Measurements from ENCODE around the gene COG3. TPM values are rescaled to one million over a fixed set of nuclear protein-coding genes. Genes with fewer than 3 reads are reported as not detected.
"Not testable (repeated sequence)": the region's sequence is repeated elsewhere in the genome, so short reads cannot be mapped to it uniquely, and the experiment has no call there.

COG3 gene
- total RNA-seq: 10 to 100 TPM; 45.8 to 48.9 TPM
- 10 to 100 TPM; 22.2 to 29.9 (median 27.4) TPM for polyA plus RNA-seq
- 60.5 to 129 (median 73.7) reads per million in 6 experiments for total RNA-seq

DNA sequence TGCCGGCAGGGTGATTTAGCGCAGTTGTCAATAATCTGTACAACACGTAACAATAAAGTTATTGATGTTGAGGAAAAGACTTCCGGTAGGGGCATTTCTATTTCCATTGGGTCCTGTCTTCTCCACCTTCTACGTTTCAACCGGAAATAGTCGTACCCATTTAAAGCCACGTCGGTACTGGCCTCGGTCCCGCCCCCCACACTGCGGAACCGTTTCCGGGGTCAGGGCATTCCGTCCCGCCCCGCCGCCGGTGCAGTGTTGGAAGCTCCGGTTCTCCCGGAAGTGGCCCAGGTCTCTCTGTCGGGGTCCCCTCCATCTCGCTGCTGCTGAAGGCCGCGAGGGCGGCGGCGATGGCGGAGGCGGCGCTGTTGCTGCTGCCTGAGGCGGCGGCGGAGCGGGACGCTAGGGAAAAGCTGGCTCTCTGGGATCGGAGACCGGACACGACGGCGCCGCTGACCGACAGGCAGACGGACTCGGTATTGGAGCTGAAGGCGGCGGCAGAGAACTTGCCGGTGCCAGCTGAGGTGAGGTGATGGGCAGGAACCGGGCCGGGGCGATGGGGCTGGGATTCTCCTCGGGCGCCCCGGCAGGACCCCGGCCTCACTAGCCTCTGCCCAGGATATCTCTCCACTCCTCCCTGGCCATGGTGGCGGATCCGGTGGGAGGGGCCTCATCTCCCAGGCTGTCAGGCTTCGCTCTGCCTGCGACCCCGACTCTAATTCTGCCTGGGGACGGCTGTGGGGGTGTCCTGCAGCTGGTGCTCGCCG, at the start of gene COG3:
Gene COG3 (plus strand): TSS at position 253 of the 767 bp plus-strand sequence. CDS start 98 bp downstream, at position 351.
- H3K4me1 Mint-ChIP-seq: peaks cover 20 to 58% (median 53%) of the 10 kb centered on the region in 4 donors
- DNase-seq (peak; percentile 88 to 98 (median 94)), ATAC-seq (peak; percentile 89 to 94)

DNA sequence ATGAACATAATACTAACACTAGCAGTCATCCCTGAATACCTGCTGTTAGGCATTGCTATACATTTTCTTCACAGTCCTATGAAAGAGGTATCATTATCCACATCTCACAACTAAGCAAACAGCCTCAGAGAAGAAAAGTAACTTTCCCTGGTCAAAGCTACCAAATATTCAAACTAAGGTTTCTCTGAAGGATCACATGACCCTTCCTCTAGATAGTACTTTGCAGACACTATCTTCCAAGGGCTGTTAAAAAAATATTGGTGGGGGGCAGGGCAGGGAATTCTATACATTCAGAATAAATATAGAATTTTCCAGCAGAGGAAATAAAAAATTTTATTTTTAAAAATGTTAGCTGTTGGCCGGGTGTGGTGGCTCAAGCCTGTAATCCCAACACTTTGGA, 49.6 kb upstream of the COG3 start:
- DNase-seq (no peak), ATAC-seq (no peak)
- Mint-ChIP-seq H3K27ac (peak overlapping the region in 8 of 10 donors; percentile 15 to 83 (median 54)), H3K27me3 (no peaks in the 10 kb centered on the region), H3K4me3 (peak overlapping the region in 7 of 10 donors; percentile 6 to 60 (median 26)), H3K4me1 (peaks cover 19 to 49% (median 38%) of the 10 kb centered on the region in 4 donors), H3K9me3 (no peaks in the 10 kb centered on the region), H3K36me3 (peaks cover 0 to 20% (median 0%) of the 10 kb centered on the region in 3 donors)
- POLR2A ChIA-PET: interaction anchor here (0.7 to 4.0 kb wide), 3 partner anchors 19 to 74 kb away, joined by 3 to 31 read pairs (median 26); partner anchors contain the start of gene TPT1

More for the DNA sequence above, at the start of gene COG3:
- POLR2A ChIA-PET: interaction anchor here (0.6 to 4.2 kb wide), 10 partner anchors 9 to 587 kb away, joined by 3 to 43 read pairs (median 6); partner anchors contain the start of genes GTF2F2, SLC25A30, TPT1 and ZC3H13
- Mint-ChIP-seq H3K9me3 (no peaks in the 10 kb centered on the region), H3K36me3 (peaks cover 0 to 3% (median 0%) of the 10 kb centered on the region in 3 donors), H3K27ac (peak within 1 kb of the TSS; percentile 87 to 98 (median 96)), H3K27me3 (no peaks in the 10 kb centered on the region), H3K4me3 (peak within 1 kb of the TSS; percentile 89 to 97 (median 92))

GRCh38 chr13:45416516-45417128, 48.1 kb upstream of the COG3 start:
- POLR2A ChIA-PET: interaction anchor here (0.7 to 4.0 kb wide), 6 partner anchors 21 to 76 kb away, joined by 3 to 43 read pairs (median 18); partner anchors contain the start of genes COG3 and TPT1
- Mint-ChIP-seq H3K4me1 (peaks cover 17 to 42% (median 34%) of the 10 kb centered on the region in 4 donors), H3K36me3 (peaks cover 0 to 5% (median 0%) of the 10 kb centered on the region in 3 donors), H3K9me3 (no peaks in the 10 kb centered on the region), H3K27ac (peak overlapping the region; percentile 87 to 98 (median 96)), H3K4me3 (peak overlapping the region; percentile 91 to 99 (median 98)), H3K27me3 (no peaks in the 10 kb centered on the region)
- DNase-seq (no peak), ATAC-seq (no peak)

DNA sequence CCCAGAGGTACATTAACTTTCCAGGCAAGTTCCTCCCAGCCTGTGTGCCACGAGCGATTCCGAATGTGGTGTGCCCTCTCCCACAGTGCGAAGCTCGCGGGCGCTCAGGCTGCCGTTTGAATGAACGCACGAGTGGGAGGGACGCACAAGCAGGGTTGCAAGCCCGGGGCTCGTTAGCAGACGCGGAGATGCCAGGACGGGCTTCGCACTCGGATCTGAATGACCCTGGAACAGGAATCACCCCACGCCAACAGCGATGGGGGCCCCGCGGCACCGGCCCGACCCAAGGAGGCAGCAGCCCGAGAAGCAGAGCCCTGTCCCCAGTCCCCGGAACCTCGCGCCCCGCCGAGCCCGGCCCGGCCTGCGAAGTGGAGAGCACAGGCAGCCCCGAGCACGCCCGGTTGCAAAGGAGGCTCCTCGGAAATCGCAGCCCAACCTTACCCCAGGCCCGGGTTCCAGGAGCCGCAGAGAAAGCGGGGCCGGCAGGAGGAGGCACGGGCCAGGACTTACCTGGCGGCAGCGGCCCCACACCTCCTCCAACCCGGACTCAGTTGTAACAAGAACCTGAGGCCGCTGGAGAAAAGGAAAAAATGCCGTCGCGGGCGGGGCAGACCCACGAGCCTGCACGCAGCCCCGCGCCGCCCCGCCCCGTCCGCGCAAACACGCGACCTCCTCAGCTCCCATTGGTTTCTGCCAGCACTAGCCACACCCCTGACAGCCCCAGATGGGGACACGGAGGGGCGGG, 46.8 kb upstream of the COG3 start, which contains the start of gene SLC25A30:
Gene SLC25A30 (minus strand): TSS at position 584 of the 745 bp plus-strand sequence. CDS start 6,948 bp downstream, outside the sequence.
- Mint-ChIP-seq H3K36me3 (peaks cover 0 to 2% (median 0%) of the 10 kb centered on the region in 3 donors), H3K9me3 (no peaks in the 10 kb centered on the region)

GRCh38 chr13:45419389-45419788, 45.4 kb upstream of the COG3 start:
- Mint-ChIP-seq H3K4me3 (peak overlapping the region in 8 of 10 donors; percentile 18 to 69 (median 45)), H3K4me1 (peaks cover 15 to 23% (median 20%) of the 10 kb centered on the region in 4 donors), H3K27ac (peak overlapping the region in 3 of 10 donors; percentile 28 to 91 (median 79))
- H3K36me3 Mint-ChIP-seq, H3K9me3 Mint-ChIP-seq, ATAC-seq, H3K27me3 Mint-ChIP-seq, DNase-seq: not testable (repeated sequence)
- POLR2A ChIA-PET: interaction anchor here (0.7 kb wide), 1 partner anchor 47 kb away, joined by 4 read pairs; no protein-coding TSS in a partner anchor

More for the DNA sequence above, 46.8 kb upstream of the COG3 start, which contains the start of gene SLC25A30:
- Mint-ChIP-seq H3K27me3 (no peaks in the 10 kb centered on the region), H3K4me3 (peak within 1 kb of the TSS; percentile 91 to 99 (median 98)), H3K27ac (peak within 1 kb of the TSS; percentile 90 to 98 (median 96)), H3K4me1 (peaks cover 15 to 35% (median 25%) of the 10 kb centered on the region in 4 donors)
- ATAC-seq (peak; percentile 89), DNase-seq (peak; percentile 87 to 95 (median 90))
- POLR2A ChIA-PET: interaction anchor here (0.6 to 4.0 kb wide), 12 partner anchors 11 to 298 kb away, joined by 3 to 43 read pairs (median 5); partner anchors contain the start of genes COG3, GTF2F2 and TPT1

DNA sequence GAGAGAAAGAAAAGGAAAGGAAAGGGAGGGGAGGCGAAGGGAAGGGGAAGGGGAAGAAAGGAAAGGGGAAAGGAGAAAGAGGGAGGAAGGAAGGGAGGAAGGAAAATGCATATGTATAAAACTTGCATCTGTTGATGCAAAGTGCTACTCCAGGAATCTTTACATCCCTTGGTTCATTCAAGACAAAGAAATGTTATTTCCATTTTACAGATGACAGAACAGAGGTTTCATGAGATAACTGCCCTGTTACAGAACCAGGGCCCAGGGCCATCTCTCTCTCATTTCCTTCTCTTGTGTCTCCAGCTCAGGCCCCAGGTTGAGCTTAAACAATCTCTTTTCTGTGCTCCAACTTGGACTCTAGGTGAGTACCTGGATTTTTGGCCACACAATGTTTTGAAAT, 44.8 kb upstream of the COG3 start:
- Mint-ChIP-seq H3K27ac (peak overlapping the region in 7 of 10 donors; percentile 28 to 91 (median 48)), H3K4me1 (peaks cover 11 to 17% (median 15%) of the 10 kb centered on the region in 4 donors), H3K4me3 (peak overlapping the region; percentile 7 to 74 (median 58)), H3K27me3 (no peaks in the 10 kb centered on the region), H3K36me3 (no peaks in the 10 kb centered on the region), H3K9me3 (no peaks in the 10 kb centered on the region)
- POLR2A ChIA-PET: no interaction called here
- no peak for ATAC-seq
- DNase-seq: no peak

GRCh38 chr13:45422731-45423292, 41.9 kb upstream of the COG3 start:
- H3K27ac Mint-ChIP-seq: peak overlapping the region in 5 of 10 donors; percentile 8 to 61 (median 42)
- POLR2A ChIA-PET: no interaction called here

DNA sequence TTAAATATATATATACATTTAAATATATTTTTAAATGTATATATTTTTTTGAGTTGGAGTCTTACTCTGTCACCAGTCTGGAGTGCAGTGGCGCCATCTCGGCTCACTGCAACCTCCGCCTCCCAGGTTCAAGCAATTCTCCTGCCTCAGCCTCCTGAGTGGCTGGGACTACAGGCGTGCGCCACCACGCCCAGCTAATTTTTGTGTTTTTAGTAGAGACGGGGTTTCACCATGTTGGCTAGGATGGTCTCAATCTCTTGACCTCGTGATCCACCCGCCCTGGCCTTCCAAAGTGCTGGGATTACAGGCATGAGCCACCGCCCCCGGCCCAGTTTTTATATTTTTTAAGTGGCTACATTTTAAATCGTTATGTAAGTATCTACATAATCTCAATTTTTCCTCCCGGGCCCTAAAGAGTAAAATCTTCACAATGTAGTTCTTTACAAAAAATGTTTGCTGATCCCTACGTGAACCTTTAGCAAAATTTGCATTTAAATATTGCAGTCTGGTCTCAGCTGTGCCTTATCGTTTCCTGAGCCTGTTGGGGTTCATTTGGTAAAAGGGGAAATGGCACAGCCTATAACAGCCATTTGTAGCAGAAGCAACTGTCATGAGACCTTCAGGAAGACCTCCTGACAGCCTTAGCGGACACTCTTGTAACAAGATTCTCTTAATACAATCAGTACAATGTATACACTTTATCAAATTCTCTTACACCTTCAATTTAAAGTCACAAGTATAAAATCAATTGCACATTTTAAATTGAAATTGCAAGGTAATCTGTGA, 38.5 kb upstream of the COG3 start:
- H3K27me3 Mint-ChIP-seq, H3K36me3 Mint-ChIP-seq, H3K4me1 Mint-ChIP-seq, H3K9me3 Mint-ChIP-seq, H3K4me3 Mint-ChIP-seq, POLR2A ChIA-PET, H3K27ac Mint-ChIP-seq: not testable (repeated sequence)
- DNase-seq (peak in 2 of 10 donors; percentile 26 to 39), ATAC-seq (peak; percentile 29 to 63)

More at GRCh38 chr13:45422731-45423292, 41.9 kb upstream of the COG3 start:
- Mint-ChIP-seq H3K4me3 (no peak overlapping the region), H3K27me3 (no peaks in the 10 kb centered on the region), H3K4me1 (peaks cover 5 to 7% (median 6%) of the 10 kb centered on the region in 4 donors), H3K36me3 (no peaks in the 10 kb centered on the region), H3K9me3 (no peaks in the 10 kb centered on the region)
- ATAC-seq (no peak), DNase-seq (peak in 2 of 10 donors; percentile 25 to 36)

DNA sequence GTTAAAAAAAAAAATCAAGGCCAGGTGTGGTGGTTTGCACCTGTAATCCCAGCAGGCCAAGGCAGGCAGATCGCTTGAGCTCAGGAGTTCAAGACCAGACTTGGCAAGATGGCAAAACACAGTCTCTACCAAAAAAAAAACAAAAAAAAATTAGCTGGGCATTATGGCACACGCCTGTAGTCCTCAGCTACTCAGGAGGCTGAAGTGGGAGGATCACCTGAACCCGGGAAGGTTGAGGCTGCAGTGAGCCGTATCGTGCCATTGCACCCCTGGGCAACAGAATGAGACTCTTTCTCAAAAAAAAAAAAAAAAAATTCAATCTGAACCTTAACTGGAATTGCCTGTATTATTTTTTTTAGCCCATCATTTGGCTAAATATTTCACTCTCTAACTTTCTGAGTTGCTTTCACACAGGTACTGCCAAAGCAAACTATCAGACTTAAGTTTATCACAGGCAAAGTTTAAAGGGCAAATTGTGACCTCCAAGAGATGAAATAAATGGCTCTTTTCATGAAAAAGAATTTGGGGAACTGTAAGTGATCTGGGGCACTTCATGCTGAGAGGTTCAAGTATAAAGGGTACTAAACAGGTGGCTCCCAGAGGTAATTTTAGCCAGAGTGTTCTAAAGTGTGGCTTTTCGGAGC, 31.9 kb upstream of the COG3 start:
- POLR2A ChIA-PET: interaction anchor here (0.7 kb wide), 1 partner anchor 21 kb away, joined by 5 read pairs; no protein-coding TSS in a partner anchor
- no peaks in the 10 kb centered on the region for H3K9me3 Mint-ChIP-seq

DNA sequence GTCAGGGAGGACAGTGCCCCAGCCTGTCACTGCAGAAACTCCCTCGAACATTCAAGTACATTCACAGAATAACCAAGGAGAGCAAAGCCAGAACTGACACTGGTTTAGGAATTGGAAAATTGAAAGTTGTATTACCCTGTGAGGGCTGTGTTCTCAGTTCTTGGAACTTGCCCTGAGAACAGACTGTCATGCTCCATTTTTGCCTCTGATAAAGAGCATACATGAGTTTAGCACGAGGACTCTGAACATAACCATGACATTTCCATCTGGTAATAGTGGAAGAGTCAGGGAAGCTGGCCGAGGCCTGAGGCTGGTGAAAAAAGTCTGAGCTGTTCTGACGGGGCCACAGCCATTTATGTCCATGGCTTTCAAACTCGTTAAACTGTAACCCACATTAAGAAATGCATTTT, 31.4 kb upstream of the COG3 start:
- Mint-ChIP-seq H3K27ac (no peak overlapping the region), H3K27me3 (no peaks in the 10 kb centered on the region), H3K4me3 (no peak overlapping the region), H3K9me3 (no peaks in the 10 kb centered on the region), H3K36me3 (no peaks in the 10 kb centered on the region), H3K4me1 (no peaks in the 10 kb centered on the region)
- DNase-seq (no peak), ATAC-seq (no peak)
- POLR2A ChIA-PET: no interaction called here

More for the DNA sequence above, 31.9 kb upstream of the COG3 start:
- no peak for ATAC-seq
- Mint-ChIP-seq H3K4me3 (no peak overlapping the region), H3K4me1 (no peaks in the 10 kb centered on the region), H3K27me3 (no peaks in the 10 kb centered on the region), H3K36me3 (no peaks in the 10 kb centered on the region), H3K27ac (no peak overlapping the region)
- no peak for DNase-seq
